Hepatocyte (in vitro differentiated cells): ENCODE results near the gene CCDC106. TPM values are rescaled to one million over a fixed set of nuclear protein-coding genes. Genes with fewer than 3 reads are reported as not detected.

ENCODE experiments used
- DNase-seq: peaks from one replicate; pipeline ENCODE4 v3.0.0-alpha.2; 2016; ENCODE audit warnings: low spot score
- H2AFZ ChIP-seq: fragments of 200-600 bp; sonication (generic); 2 replicates; pipeline ENCODE4 v1.6.0; 2016; ENCODE audit warnings: antibody characterized with exemption, mild to moderate bottlenecking
- H3K27ac ChIP-seq: fragments of 200-600 bp; sonication (generic); 2 replicates; pipeline ENCODE4 v1.5.1; 2016; ENCODE audit warnings: mild to moderate bottlenecking
- H3K27me3 ChIP-seq: fragments of 200-600 bp; sonication (generic); 2 replicates; pipeline ENCODE4 v1.6.1; 2016
- H3K36me3 ChIP-seq: fragments of 200-600 bp; sonication (generic); replicated peaks from 2 replicates; pipeline ENCODE4 v1.5.1; 2016; ENCODE audit warnings: low read depth; ENCODE audit not compliant: insufficient read depth
- H3K4me1 ChIP-seq: fragments of 200-600 bp; sonication (generic); 2 replicates; pipeline ENCODE4 v1.5.1; 2016; ENCODE audit warnings: mild to moderate bottlenecking, moderate library complexity; ENCODE audit not compliant: insufficient read depth
- H3K4me2 ChIP-seq: fragments of 200-600 bp; sonication (generic); 2 replicates; pipeline ENCODE4 v1.6.0; 2016
- H3K4me3 ChIP-seq: fragments of 200-600 bp; sonication (generic); 2 replicates; pipeline ENCODE4 v1.5.1; 2016; ENCODE audit warnings: mild to moderate bottlenecking
- H3K79me2 ChIP-seq: fragments of 200-600 bp; sonication (generic); 2 replicates; pipeline ENCODE4 v1.6.0; 2017; ENCODE audit warnings: mild to moderate bottlenecking
- H3K9me2 ChIP-seq: fragments of 200-600 bp; sonication (generic); replicated peaks from 2 replicates; pipeline ENCODE4 v1.6.0; 2017; ENCODE audit warnings: mild to moderate bottlenecking; ENCODE audit not compliant: insufficient read depth
- H3K9me3 ChIP-seq: fragments of 200-600 bp; sonication (generic); 2 replicates; pipeline ENCODE4 v1.5.1; 2016; ENCODE audit warnings: low read depth, mild to moderate bottlenecking
- H4K20me1 ChIP-seq: fragments of 200-600 bp; sonication (generic); 2 replicates; pipeline ENCODE4 v1.6.0; 2016; ENCODE audit warnings: mild to moderate bottlenecking; ENCODE audit not compliant: insufficient read depth, poor library complexity, severe bottlenecking
- CTCF ChIP-seq: fragments of 200-600 bp; sonication (generic); IDR thresholded peaks from 2 replicates; pipeline ENCODE4 v1.5.1; 2016; ENCODE audit warnings: antibody characterized with exemption, mild to moderate bottlenecking; ENCODE audit not compliant: poor library complexity
- EZH2 ChIP-seq: fragments of 200-600 bp; sonication (generic); IDR thresholded peaks from 2 replicates; pipeline ENCODE4 v1.6.1; 2016; ENCODE audit warnings: antibody characterized with exemption, mild to moderate bottlenecking, borderline replicate concordance
- EZH2phosphoT487 ChIP-seq: fragments of 200-600 bp; sonication (generic); IDR thresholded peaks from one replicate; pipeline ENCODE4 v1.6.1; 2018; ENCODE audit warnings: antibody characterized with exemption, mild to moderate bottlenecking, low read depth, moderate library complexity; ENCODE audit not compliant: unreplicated experiment, severe bottlenecking
- WGBS: methylation state at CpG from one replicate; pipeline ENCODE4 v1.1.6; 2016; ENCODE audit warnings: low lambda C conversion rate; ENCODE audit errors: missing lambda C conversion rate; 5-methylcytosine and 5-hydroxymethylcytosine counted together
- polyA plus RNA-seq: library from polyadenylated mRNA; unstranded; fragments of >200 nt; fragmentation: Nextera tagmentation; extraction: Ambion mirVana; gene quantifications from 2 replicates; pipeline ENCODE4 v1.2.1, GENCODE V29; 2016
- total RNA-seq: library from RNA; depleted of rRNA; stranded (reverse); fragments of >200 nt; gene quantifications from 2 replicates; pipeline ENCODE4 v1.2.3, GENCODE V29; 2014

CCDC106 gene
- total and polyA plus RNA-seq, 2 experiments from 2014 or later: 18.3 to 31.7 TPM

GRCh38 chr19:55611983-55612645, 35.9 kb upstream of the CCDC106 start:
- Histone ChIP-seq H3K4me3 (no peak overlapping the region), H3K9me3 (no peaks in the 10 kb centered on the region), H4K20me1 (peaks cover 6% of the 10 kb centered on the region), H3K27ac (no peak overlapping the region), H3K9me2 (no peaks in the 10 kb centered on the region), H3K4me2 (no peak overlapping the region), H3K4me1 (no peaks in the 10 kb centered on the region), H2AFZ (no peak overlapping the region), H3K27me3 (no peaks in the 10 kb centered on the region), H3K36me3 (no peaks in the 10 kb centered on the region), H3K79me2 (peaks cover 45% of the 10 kb centered on the region)
- no peak for DNase-seq
- no peak for TF ChIP-seq CTCF
- no peak for TF ChIP-seq EZH2
- TF ChIP-seq EZH2phosphoT487: no peak
- 95% methylated on average over 3 of the region's 3 CpGs for WGBS

DNA sequence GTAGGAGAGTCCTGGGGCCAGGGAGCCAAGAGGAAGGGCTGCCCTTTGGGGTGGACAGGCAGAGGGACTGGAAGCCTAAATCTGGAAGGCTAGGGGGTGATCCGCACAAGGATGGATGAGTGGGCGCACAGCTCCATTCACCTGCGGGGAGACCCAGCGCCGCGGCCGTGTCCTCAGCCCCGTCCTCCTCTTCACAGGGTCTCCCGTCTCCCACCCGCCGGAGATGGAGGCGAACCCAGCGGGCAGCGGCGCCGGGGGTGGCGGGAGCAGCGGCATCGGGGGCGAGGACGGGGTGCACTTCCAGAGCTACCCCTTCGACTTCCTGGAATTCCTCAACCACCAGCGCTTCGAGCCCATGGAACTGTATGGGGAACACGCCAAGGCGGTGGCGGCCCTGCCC, 34.6 kb upstream of the CCDC106 start:
- WGBS: 98% methylated on average over 16 of the region's 27 CpGs
- Histone ChIP-seq H3K4me2 (no peak overlapping the region), H3K36me3 (no peaks in the 10 kb centered on the region), H3K9me3 (no peaks in the 10 kb centered on the region), H3K9me2 (no peaks in the 10 kb centered on the region), H3K27me3 (no peaks in the 10 kb centered on the region), H3K79me2 (peaks cover 34% of the 10 kb centered on the region), H3K4me3 (no peak overlapping the region), H3K4me1 (no peaks in the 10 kb centered on the region), H2AFZ (no peak overlapping the region), H3K27ac (no peak overlapping the region), H4K20me1 (peaks cover 4% of the 10 kb centered on the region)
- DNase-seq: no peak
- TF ChIP-seq CTCF (no peak), EZH2phosphoT487 (no peak), EZH2 (no peak)

GRCh38 chr19:55613930-55614710, 33.9 kb upstream of the CCDC106 start:
- Histone ChIP-seq H3K79me2 (peaks cover 27% of the 10 kb centered on the region), H3K27me3 (no peaks in the 10 kb centered on the region), H3K9me2 (no peaks in the 10 kb centered on the region), H2AFZ (no peak overlapping the region), H3K4me3 (no peak overlapping the region), H3K9me3 (no peaks in the 10 kb centered on the region), H3K27ac (no peak overlapping the region), H3K4me1 (no peaks in the 10 kb centered on the region), H3K36me3 (no peaks in the 10 kb centered on the region), H3K4me2 (no peak overlapping the region), H4K20me1 (peaks cover 4% of the 10 kb centered on the region)
- WGBS: 98% methylated on average over 28 of the region's 75 CpGs
- no peak for TF ChIP-seq CTCF
- no peak for TF ChIP-seq EZH2
- no peak for TF ChIP-seq EZH2phosphoT487
- DNase-seq: no peak
